Measurements from ENCODE around the gene CSF1R. TPM values are rescaled to one million over a fixed set of nuclear protein-coding genes. Genes with fewer than 3 reads are reported as not detected.

CSF1R gene
- total and polyA plus RNA-seq, 2 donors (not counting 3 experiments of a cell fraction or from before 2014, with no cell fraction given): not detected

- H4K20me1 ChIP-seq (replicated peaks; ENCODE audit: control insufficient read depth, extremely low read depth, insufficient read depth, low read length): no peaks in the 10 kb centered on the region
- H2AFZ ChIP-seq (ENCODE audit: low read depth, low read length): no peak overlapping the region
- no peaks in the 10 kb centered on the region for H3K9me1 ChIP-seq (replicated peaks; ENCODE audit: control insufficient read depth, extremely low read depth, insufficient read depth, low read length)
- H3K36me3 ChIP-seq (ENCODE audit: control insufficient read depth in 2 of 2, extremely low read depth in 1 of 2, insufficient read depth in 2 of 2, low read length in 2 of 2): no peaks in the 10 kb centered on the region
- H3K4me2 ChIP-seq (ENCODE audit: insufficient read depth, low read length): no peak overlapping the region
- no TSS peak for BruUV-seq (replicated peaks)
- no peak for DNase-seq (ENCODE audit: low read depth, low spot score)
- no peak overlapping the region for H3K4me3 ChIP-seq (replicated peaks in 1 of 3; ENCODE audit: insufficient read depth in 1 of 3, low read depth in 1 of 3, low read length in 3 of 3)
- TF ChIP-seq EZH2 (IDR thresholded peaks at IDR 0.05; ENCODE audit: borderline replicate concordance, low read depth, low read length, severe bottlenecking) (no peak), POLR2AphosphoS5 (IDR thresholded peaks at IDR 0.05; ENCODE audit: insufficient read depth, low read depth, low read length) (no peak), FOS (IDR thresholded peaks at IDR 0.05; ENCODE audit: borderline replicate concordance, insufficient read depth, low read length) (no peak), MYC (IDR thresholded peaks at IDR 0.05; ENCODE audit: low read depth, low read length) (no peak), JUN (IDR thresholded peaks at IDR 0.05; ENCODE audit: borderline replicate concordance, insufficient read depth, insufficient read length, low read depth) (no peak), POLR2A (IDR thresholded peaks at IDR 0.05; ENCODE audit: low read depth, low read length) (no peak), GATA2 (IDR thresholded peaks at IDR 0.05; ENCODE audit: insufficient read depth, insufficient read length, low read depth, low read length) (no peak), MAX (IDR thresholded peaks at IDR 0.05; ENCODE audit: insufficient read depth, insufficient read length) (no peak)
- TF ChIP-seq, protein P1, sequence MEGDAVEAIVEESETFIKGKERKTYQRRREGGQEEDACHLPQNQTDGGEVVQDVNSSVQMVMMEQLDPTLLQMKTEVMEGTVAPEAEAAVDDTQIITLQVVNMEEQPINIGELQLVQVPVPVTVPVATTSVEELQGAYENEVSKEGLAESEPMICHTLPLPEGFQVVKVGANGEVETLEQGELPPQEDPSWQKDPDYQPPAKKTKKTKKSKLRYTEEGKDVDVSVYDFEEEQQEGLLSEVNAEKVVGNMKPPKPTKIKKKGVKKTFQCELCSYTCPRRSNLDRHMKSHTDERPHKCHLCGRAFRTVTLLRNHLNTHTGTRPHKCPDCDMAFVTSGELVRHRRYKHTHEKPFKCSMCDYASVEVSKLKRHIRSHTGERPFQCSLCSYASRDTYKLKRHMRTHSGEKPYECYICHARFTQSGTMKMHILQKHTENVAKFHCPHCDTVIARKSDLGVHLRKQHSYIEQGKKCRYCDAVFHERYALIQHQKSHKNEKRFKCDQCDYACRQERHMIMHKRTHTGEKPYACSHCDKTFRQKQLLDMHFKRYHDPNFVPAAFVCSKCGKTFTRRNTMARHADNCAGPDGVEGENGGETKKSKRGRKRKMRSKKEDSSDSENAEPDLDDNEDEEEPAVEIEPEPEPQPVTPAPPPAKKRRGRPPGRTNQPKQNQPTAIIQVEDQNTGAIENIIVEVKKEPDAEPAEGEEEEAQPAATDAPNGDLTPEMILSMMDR (IDR thresholded peaks at IDR 0.05; ENCODE audit: extremely low read depth in 1 of 2, insufficient read depth in 1 of 2, low read depth in 1 of 2, low read length in 2 of 2): no peak
- POLR2A ChIA-PET: no interaction called here
- dilution Hi-C loops (cut with MboI; ENCODE audit: extremely low pct_ligation_motif_present, low sequenced_read_pairs) (no loop called here), intact Hi-C loops (cut with micrococcal nuclease) (no loop called here)
- no peaks in the 10 kb centered on the region for H3K9me3 ChIP-seq (replicated peaks; ENCODE audit: control insufficient read depth, insufficient read depth, low read length)
- peaks cover 0 to 6% of the 10 kb centered on the region in 2 experiments for H3K27me3 ChIP-seq (ENCODE audit: control insufficient read depth in 2 of 2, insufficient read depth in 2 of 2, low read length in 2 of 2)
- H3K9ac ChIP-seq (replicated peaks; ENCODE audit: extremely low read depth, insufficient read depth, low read length): no peak overlapping the region
- CTCF ChIA-PET: interaction anchor here (0.6 to 1.3 kb wide), 3 partner anchors 8 to 216 kb away, joined by 3 read pairs; no protein-coding TSS in a partner anchor
- no peak overlapping the region for H3K27ac ChIP-seq (ENCODE audit: insufficient read depth, low read depth, low read length)
- no peaks in the 10 kb centered on the region for H3K79me2 ChIP-seq (ENCODE audit: control insufficient read depth, insufficient read depth, low read length)
- FAIRE-seq: no peak
- peaks cover 29% of the 10 kb centered on the region for H3K4me1 ChIP-seq (ENCODE audit: control insufficient read depth, extremely low read depth, insufficient read depth, low read length)
Measured at GRCh38 chr5:150068961-150069645, 17.3 kb downstream of the CSF1R start.
